ENCODE data around the gene UGGT1.

Gene UGGT1

DNA sequence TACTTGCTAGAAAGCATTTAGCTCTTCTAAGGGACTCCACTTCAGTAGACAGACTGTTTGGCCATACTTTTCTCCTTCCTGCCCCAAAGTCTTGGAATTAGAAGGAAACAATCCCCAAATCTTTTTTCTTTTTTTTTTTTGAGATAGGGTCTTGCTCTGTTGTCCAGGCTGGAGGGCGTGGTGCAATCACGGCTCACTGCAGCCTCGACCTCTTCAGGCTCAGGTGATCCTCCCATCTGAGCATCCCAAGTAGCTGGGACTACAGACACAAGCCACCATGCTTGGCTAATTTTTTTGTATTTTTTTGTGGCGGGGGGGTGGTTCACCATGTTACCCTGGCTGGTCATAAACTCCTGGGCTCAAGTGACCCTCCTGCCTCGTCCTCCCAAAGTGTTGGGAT, 6.2 kb upstream of the UGGT1 start:
- no peak overlapping the region for H3K27ac ChIP-seq (ENCODE audit: low read length)
- no peak overlapping the region for H3K4me3 ChIP-seq (ENCODE audit: low read length)
- H3K4me2 ChIP-seq (ENCODE audit: low read length), result no peak overlapping the region
- TF ChIP-seq, protein P1, sequence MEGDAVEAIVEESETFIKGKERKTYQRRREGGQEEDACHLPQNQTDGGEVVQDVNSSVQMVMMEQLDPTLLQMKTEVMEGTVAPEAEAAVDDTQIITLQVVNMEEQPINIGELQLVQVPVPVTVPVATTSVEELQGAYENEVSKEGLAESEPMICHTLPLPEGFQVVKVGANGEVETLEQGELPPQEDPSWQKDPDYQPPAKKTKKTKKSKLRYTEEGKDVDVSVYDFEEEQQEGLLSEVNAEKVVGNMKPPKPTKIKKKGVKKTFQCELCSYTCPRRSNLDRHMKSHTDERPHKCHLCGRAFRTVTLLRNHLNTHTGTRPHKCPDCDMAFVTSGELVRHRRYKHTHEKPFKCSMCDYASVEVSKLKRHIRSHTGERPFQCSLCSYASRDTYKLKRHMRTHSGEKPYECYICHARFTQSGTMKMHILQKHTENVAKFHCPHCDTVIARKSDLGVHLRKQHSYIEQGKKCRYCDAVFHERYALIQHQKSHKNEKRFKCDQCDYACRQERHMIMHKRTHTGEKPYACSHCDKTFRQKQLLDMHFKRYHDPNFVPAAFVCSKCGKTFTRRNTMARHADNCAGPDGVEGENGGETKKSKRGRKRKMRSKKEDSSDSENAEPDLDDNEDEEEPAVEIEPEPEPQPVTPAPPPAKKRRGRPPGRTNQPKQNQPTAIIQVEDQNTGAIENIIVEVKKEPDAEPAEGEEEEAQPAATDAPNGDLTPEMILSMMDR (IDR thresholded peaks at IDR 0.05; ENCODE audit: low read depth, low read length), result no peak
- TF ChIP-seq EZH2phosphoT487 (IDR thresholded peaks at IDR 0.05; ENCODE audit: low read depth), result no peak
- H4K20me1 ChIP-seq (ENCODE audit: insufficient read depth, low read length), result no peaks in the 10 kb centered on the region
- H3K9me3 ChIP-seq (ENCODE audit: insufficient read depth, low read length), result no peaks in the 10 kb centered on the region
- H2AFZ ChIP-seq (ENCODE audit: low read depth, low read length), result no peak overlapping the region
- H3K79me2 ChIP-seq (ENCODE audit: low read length), result no peaks in the 10 kb centered on the region
- no peaks in the 10 kb centered on the region for H3K4me1 ChIP-seq (ENCODE audit: low read length)
- H3K36me3 ChIP-seq (replicated peaks; ENCODE audit: low read depth, low read length), result no peaks in the 10 kb centered on the region
- H3K27me3 ChIP-seq (ENCODE audit: low read depth, low read length), result no peaks in the 10 kb centered on the region
- H3K9ac ChIP-seq (ENCODE audit: low read length), result no peak overlapping the region

DNA sequence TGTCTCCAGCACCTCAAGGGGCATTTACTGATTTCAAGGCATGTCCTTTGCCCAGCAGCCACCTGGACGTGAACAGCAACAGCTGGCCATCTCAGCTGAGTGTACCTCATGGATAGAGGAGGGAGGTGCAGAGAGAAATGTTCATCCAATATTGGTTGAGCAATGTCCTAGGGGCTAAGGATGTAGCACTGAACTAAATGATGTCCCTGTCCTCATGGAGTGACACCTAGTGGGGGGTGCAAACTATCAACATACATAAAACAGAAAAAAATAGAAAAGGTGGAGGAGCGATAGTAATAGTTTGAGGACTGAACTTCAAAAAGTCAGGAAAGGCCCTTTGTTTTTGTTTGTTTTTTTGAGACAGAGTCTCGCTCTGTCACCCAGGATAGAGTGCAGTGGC, 4.8 kb upstream of the UGGT1 start:
- H3K4me2 ChIP-seq (ENCODE audit: low read length), result no peak overlapping the region
- no peaks in the 10 kb centered on the region for H4K20me1 ChIP-seq (ENCODE audit: insufficient read depth, low read length)
- H2AFZ ChIP-seq (ENCODE audit: low read depth, low read length), result no peak overlapping the region
- H3K79me2 ChIP-seq (ENCODE audit: low read length), result peaks cover 3% of the 10 kb centered on the region
- H3K4me1 ChIP-seq (ENCODE audit: low read length), result no peaks in the 10 kb centered on the region
- H3K27ac ChIP-seq (ENCODE audit: low read length), result no peak overlapping the region
- H3K27me3 ChIP-seq (ENCODE audit: low read depth, low read length), result no peaks in the 10 kb centered on the region
- H3K9ac ChIP-seq (ENCODE audit: low read length), result no peak overlapping the region
- no peaks in the 10 kb centered on the region for H3K9me3 ChIP-seq (ENCODE audit: insufficient read depth, low read length)
- H3K4me3 ChIP-seq (ENCODE audit: low read length), result no peak overlapping the region
- TF ChIP-seq, protein P1 (IDR thresholded peaks at IDR 0.05; ENCODE audit: low read depth, low read length), result peak; percentile 31
- TF ChIP-seq EZH2phosphoT487 (IDR thresholded peaks at IDR 0.05; ENCODE audit: low read depth), result no peak
- no peaks in the 10 kb centered on the region for H3K36me3 ChIP-seq (replicated peaks; ENCODE audit: low read depth, low read length)

DNA sequence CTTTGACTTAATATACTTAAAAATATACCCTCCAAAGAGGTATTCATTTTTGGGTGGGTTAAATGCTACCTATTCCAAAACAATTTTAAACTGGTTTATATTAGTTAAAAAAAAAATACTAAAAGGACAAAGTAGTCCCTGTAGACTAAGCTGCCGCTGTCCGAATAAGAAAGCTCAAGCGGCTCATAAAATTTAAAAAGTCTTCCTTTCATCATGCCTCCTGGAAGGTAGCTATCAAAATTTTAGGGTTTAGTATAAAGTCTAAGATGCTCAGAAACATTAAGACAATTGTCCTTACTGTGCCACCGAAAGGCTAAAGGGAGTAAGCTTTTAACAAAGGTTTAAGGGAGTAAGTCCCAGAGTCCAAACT, 440 bp upstream of the UGGT1 start:
- H2AFZ ChIP-seq (ENCODE audit: low read depth, low read length), result peak overlapping the region; percentile 89
- peak overlapping the region; percentile 77 for H3K4me2 ChIP-seq (ENCODE audit: low read length)

DNA sequence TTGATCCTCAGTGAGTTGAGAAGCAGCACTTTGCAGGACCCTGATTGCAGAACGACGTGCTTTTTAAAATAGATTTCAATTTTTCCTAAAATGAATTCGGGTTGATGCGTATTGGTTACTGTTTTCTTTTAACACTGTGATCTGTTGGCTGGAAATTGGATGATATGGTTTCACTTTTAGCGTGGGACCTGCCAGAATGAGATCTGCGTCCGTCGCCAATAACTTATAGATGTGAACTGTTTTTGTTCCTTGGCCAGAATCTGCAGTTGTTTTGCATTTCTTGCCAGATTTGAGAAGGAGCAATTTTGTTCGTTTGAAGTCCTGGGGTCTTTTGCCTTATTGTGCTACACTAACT, 703 bp downstream of the UGGT1 start:
- H3K27me3 ChIP-seq (ENCODE audit: low read depth, low read length), result no peaks in the 10 kb centered on the region
- H2AFZ ChIP-seq (ENCODE audit: low read depth, low read length), result peak overlapping the region; percentile 51; the same call in 1 of the 2 replicates
- peaks cover 8% of the 10 kb centered on the region; the same call in 1 of the 2 replicates for H3K4me1 ChIP-seq (ENCODE audit: low read length)
- no peaks in the 10 kb centered on the region for H3K9me3 ChIP-seq (ENCODE audit: insufficient read depth, low read length)
- H3K4me2 ChIP-seq (ENCODE audit: low read length), result peak overlapping the region; percentile 93
- peaks cover 57% of the 10 kb centered on the region for H3K79me2 ChIP-seq (ENCODE audit: low read length)
- H3K9ac ChIP-seq (ENCODE audit: low read length), result peak overlapping the region; percentile 85
- H3K36me3 ChIP-seq (replicated peaks; ENCODE audit: low read depth, low read length), result peaks cover 3% of the 10 kb centered on the region
- H4K20me1 ChIP-seq (ENCODE audit: insufficient read depth, low read length), result peaks cover 6% of the 10 kb centered on the region; the same call in 1 of the 2 replicates
- TF ChIP-seq, protein P1 (IDR thresholded peaks at IDR 0.05; ENCODE audit: low read depth, low read length), result no peak
- TF ChIP-seq EZH2phosphoT487 (IDR thresholded peaks at IDR 0.05; ENCODE audit: low read depth), result no peak
- H3K4me3 ChIP-seq (ENCODE audit: low read length), result peak overlapping the region; percentile 99
- peak overlapping the region; percentile 60 for H3K27ac ChIP-seq (ENCODE audit: low read length)

More for the DNA sequence above, 440 bp upstream of the UGGT1 start:
- peaks cover 3% of the 10 kb centered on the region for H3K36me3 ChIP-seq (replicated peaks; ENCODE audit: low read depth, low read length)
- H4K20me1 ChIP-seq (ENCODE audit: insufficient read depth, low read length), result no peaks in the 10 kb centered on the region
- no peak for TF ChIP-seq EZH2phosphoT487 (IDR thresholded peaks at IDR 0.05; ENCODE audit: low read depth)
- TF ChIP-seq, protein P1 (IDR thresholded peaks at IDR 0.05; ENCODE audit: low read depth, low read length), result no peak
- H3K27ac ChIP-seq (ENCODE audit: low read length), result peak overlapping the region; percentile 40
- no peaks in the 10 kb centered on the region for H3K9me3 ChIP-seq (ENCODE audit: insufficient read depth, low read length)
- peaks cover 46% of the 10 kb centered on the region for H3K79me2 ChIP-seq (ENCODE audit: low read length)
- H3K27me3 ChIP-seq (ENCODE audit: low read depth, low read length), result no peaks in the 10 kb centered on the region
- peak overlapping the region; percentile 89 for H3K9ac ChIP-seq (ENCODE audit: low read length)
- peak overlapping the region; percentile 99 for H3K4me3 ChIP-seq (ENCODE audit: low read length)
- peaks cover 8% of the 10 kb centered on the region; the same call in 1 of the 2 replicates for H3K4me1 ChIP-seq (ENCODE audit: low read length)
